T-helper 2 cell treated with Interferon-gamma antibody and Interleukin-4, amounts not matched to agents 5 μg/mL and 100 μg/mL, for 36 hours (primary cell): ENCODE data around the gene TLR1.

ENCODE experiments used
- DNase-seq: peaks from one replicate; pipeline ENCODE4 v3.0.0; 2021; ENCODE audit warnings: low spot score
- H3K27ac Mint-ChIP-seq: one replicate; pipeline ENCODE4 v1.8.0; 2021; ENCODE audit warnings: mild to moderate bottlenecking, mixed read lengths
- H3K27me3 Mint-ChIP-seq: one replicate; pipeline ENCODE4 v1.8.0; 2021; ENCODE audit warnings: low read depth, mixed read lengths
- H3K36me3 Mint-ChIP-seq: one replicate; pipeline ENCODE4 v1.8.0; 2021; ENCODE audit warnings: low read depth, mixed read lengths
- H3K4me1 Mint-ChIP-seq: one replicate; pipeline ENCODE4 v1.8.0; 2021; ENCODE audit warnings: low read depth, mixed read lengths
- H3K4me3 Mint-ChIP-seq: one replicate; pipeline ENCODE4 v1.8.0; 2022; ENCODE audit warnings: mild to moderate bottlenecking, moderate library complexity, mixed read lengths
- H3K9me3 Mint-ChIP-seq: one replicate; pipeline ENCODE4 v1.8.0; 2021; ENCODE audit warnings: mixed read lengths

Gene TLR1

GRCh38 chr4:38804654-38805295 lies at the start of gene TLR1:
TLR1 (minus strand) TSS chr4:38804791; CDS start chr4:38798831, 5,960 bp downstream.
- H3K36me3 Mint-ChIP-seq = peaks cover 29% of the 10 kb centered on the region
- peaks cover 14% of the 10 kb centered on the region for H3K4me1 Mint-ChIP-seq
- peak within 1 kb of the TSS; percentile 87 for H3K27ac Mint-ChIP-seq
- no peaks in the 10 kb centered on the region for H3K27me3 Mint-ChIP-seq
- no peak for DNase-seq
- peaks cover 31% of the 10 kb centered on the region for H3K9me3 Mint-ChIP-seq
- H3K4me3 Mint-ChIP-seq = peak within 1 kb of the TSS; percentile 83

DNA sequence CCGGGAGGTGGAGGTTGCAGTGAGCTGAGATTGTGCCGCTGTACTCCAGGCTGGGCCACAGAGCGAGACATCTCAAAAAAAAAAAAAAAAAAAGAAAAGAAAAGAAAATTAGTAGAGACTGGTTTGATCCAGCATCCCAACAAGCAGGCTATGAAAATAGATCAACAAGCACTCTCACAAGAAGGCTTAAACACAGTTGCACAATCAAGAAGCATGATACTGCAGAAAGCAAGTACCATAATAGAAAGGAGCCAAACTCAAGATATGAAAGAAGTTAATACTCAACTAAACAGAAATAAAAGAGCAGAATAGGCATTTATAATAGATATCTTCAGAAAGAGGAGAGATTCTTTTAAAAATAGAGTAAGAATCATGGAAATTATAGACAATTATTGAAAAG lies 41.4 kb upstream of the TLR1 start:
- Mint-ChIP-seq H3K27me3 (peaks cover 16% of the 10 kb centered on the region), H3K9me3 (peaks cover 15% of the 10 kb centered on the region), H3K4me3 (no peak overlapping the region), H3K27ac (no peak overlapping the region), H3K4me1 (peaks cover 3% of the 10 kb centered on the region), H3K36me3 (no peaks in the 10 kb centered on the region)
- no peak for DNase-seq

GRCh38 chr4:38842994-38843393 lies 38.4 kb upstream of the TLR1 start:
- Mint-ChIP-seq H3K4me3 (no peak overlapping the region), H3K27ac (no peak overlapping the region), H3K9me3 (no peaks in the 10 kb centered on the region), H3K27me3 (peaks cover 16% of the 10 kb centered on the region), H3K36me3 (no peaks in the 10 kb centered on the region), H3K4me1 (peaks cover 9% of the 10 kb centered on the region)
- DNase-seq = no peak

DNA sequence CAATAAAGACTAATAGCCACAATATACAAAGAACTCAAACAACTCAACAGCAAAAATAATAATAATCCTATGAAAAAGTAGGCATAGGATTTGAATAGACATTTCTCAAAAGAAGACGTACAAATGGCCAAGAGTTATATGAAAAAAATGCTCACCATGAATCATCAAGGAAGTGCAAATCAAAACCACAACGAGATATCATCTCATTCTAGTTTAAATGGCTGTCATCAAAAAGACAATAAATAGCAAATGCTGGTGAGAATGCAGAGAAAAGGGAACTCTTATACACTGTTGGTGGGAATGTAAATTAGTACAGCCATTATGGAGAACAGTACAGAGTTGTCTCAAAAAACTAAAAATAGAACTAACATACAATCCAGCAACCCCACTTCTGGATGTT lies 33.3 kb upstream of the TLR1 start:
- H3K4me3 Mint-ChIP-seq = no peak overlapping the region
- peaks cover 10% of the 10 kb centered on the region for H3K27me3 Mint-ChIP-seq
- H3K36me3 Mint-ChIP-seq = peaks cover 4% of the 10 kb centered on the region
- DNase-seq = no peak
- peaks cover 30% of the 10 kb centered on the region for H3K9me3 Mint-ChIP-seq
- no peak overlapping the region for H3K27ac Mint-ChIP-seq
- peaks cover 14% of the 10 kb centered on the region for H3K4me1 Mint-ChIP-seq

GRCh38 chr4:38837334-38837733 lies 32.7 kb upstream of the TLR1 start:
- Mint-ChIP-seq H3K27ac (peak overlapping the region; percentile 9), H3K27me3 (peaks cover 12% of the 10 kb centered on the region), H3K4me1 (peaks cover 14% of the 10 kb centered on the region), H3K9me3 (peaks cover 30% of the 10 kb centered on the region), H3K36me3 (peaks cover 4% of the 10 kb centered on the region), H3K4me3 (no peak overlapping the region)
- DNase-seq = no peak

- peaks cover 14% of the 10 kb centered on the region for H3K4me1 Mint-ChIP-seq
- peaks cover 30% of the 10 kb centered on the region for H3K9me3 Mint-ChIP-seq
- no peak for DNase-seq
- H3K4me3 Mint-ChIP-seq = no peak overlapping the region
- peaks cover 4% of the 10 kb centered on the region for H3K36me3 Mint-ChIP-seq
- no peak overlapping the region for H3K27ac Mint-ChIP-seq
- peaks cover 11% of the 10 kb centered on the region for H3K27me3 Mint-ChIP-seq
These were observed 30.0 kb upstream of the TLR1 start for GRCh38 chr4:38834570-38834969.

GRCh38 chr4:38832624-38833528 lies 28.3 kb upstream of the TLR1 start:
- peaks cover 4% of the 10 kb centered on the region for H3K36me3 Mint-ChIP-seq

GRCh38 chr4:38832206-38832605 lies 27.6 kb upstream of the TLR1 start:
- peaks cover 2% of the 10 kb centered on the region for H3K27me3 Mint-ChIP-seq
- H3K4me3 Mint-ChIP-seq = no peak overlapping the region
- no peaks in the 10 kb centered on the region for H3K4me1 Mint-ChIP-seq
- H3K9me3 Mint-ChIP-seq = peaks cover 30% of the 10 kb centered on the region
- H3K36me3 Mint-ChIP-seq = peaks cover 4% of the 10 kb centered on the region
- DNase-seq = no peak
- H3K27ac Mint-ChIP-seq = no peak overlapping the region

More at GRCh38 chr4:38832624-38833528, 28.3 kb upstream of the TLR1 start:
- no peak overlapping the region for H3K27ac Mint-ChIP-seq
- H3K27me3 Mint-ChIP-seq = peaks cover 4% of the 10 kb centered on the region
- H3K4me3 Mint-ChIP-seq = no peak overlapping the region
- DNase-seq = no peak
- peaks cover 6% of the 10 kb centered on the region for H3K4me1 Mint-ChIP-seq
- H3K9me3 Mint-ChIP-seq = peaks cover 30% of the 10 kb centered on the region

GRCh38 chr4:38831653-38832052 lies 27.1 kb upstream of the TLR1 start:
- Mint-ChIP-seq H3K36me3 (peaks cover 3% of the 10 kb centered on the region), H3K4me1 (no peaks in the 10 kb centered on the region), H3K27me3 (peaks cover 2% of the 10 kb centered on the region), H3K4me3 (no peak overlapping the region), H3K9me3 (peaks cover 26% of the 10 kb centered on the region), H3K27ac (no peak overlapping the region)
- no peak for DNase-seq

DNA sequence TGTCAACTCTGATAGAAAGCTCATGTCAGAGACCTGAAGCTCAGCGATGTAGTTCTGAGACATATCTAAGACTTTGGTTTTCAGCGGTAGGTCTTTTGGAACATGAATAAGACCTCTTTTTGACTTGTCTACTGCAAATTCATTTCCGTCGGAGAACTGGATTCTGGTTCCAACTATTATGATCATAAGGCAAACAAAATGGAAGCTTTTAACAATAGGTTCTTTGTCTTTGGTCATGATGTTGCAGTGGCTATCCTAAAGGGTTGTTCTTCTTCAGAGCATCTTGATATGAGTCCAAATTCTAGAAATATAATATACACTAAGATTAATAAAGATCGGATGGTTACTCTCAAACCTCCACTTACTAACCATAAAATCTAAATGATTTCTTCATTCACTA lies 24.6 kb upstream of the TLR1 start:
- no peak for DNase-seq
- Mint-ChIP-seq H3K27me3 (peaks cover 2% of the 10 kb centered on the region), H3K36me3 (peaks cover 3% of the 10 kb centered on the region), H3K4me1 (no peaks in the 10 kb centered on the region), H3K9me3 (peaks cover 10% of the 10 kb centered on the region), H3K27ac (no peak overlapping the region), H3K4me3 (no peak overlapping the region)

DNA sequence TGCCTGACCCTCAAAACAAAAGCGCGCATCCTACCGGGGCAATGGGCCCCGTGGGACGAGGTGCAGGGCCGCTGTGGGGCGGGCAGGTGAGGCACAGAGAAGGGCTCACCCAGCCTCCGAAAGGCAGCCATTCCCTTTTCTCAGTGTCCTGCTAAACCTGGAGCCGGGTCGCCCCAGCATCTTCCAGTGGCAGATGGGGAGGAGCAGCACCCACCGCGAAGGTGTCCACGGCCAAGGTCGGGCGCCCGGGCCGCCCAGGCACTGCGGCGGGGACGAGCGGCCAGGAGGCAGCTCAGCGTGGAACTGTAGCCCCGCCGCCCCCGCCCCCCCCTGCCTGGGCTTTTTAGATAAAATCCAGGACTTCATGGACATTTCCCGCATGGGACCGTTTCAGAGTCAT lies 19.2 kb upstream of the TLR1 start:
- H3K27me3 Mint-ChIP-seq = no peaks in the 10 kb centered on the region
- DNase-seq = no peak
- H3K9me3 Mint-ChIP-seq = peaks cover 12% of the 10 kb centered on the region
- H3K27ac Mint-ChIP-seq = no peak overlapping the region
- H3K36me3 Mint-ChIP-seq = peaks cover 2% of the 10 kb centered on the region
- H3K4me1 Mint-ChIP-seq = peaks cover 12% of the 10 kb centered on the region
- H3K4me3 Mint-ChIP-seq = no peak overlapping the region

GRCh38 chr4:38822748-38823303 lies 18.2 kb upstream of the TLR1 start:
- Mint-ChIP-seq H3K4me3 (no peak overlapping the region), H3K36me3 (peaks cover 2% of the 10 kb centered on the region), H3K4me1 (peaks cover 12% of the 10 kb centered on the region), H3K9me3 (peaks cover 12% of the 10 kb centered on the region), H3K27ac (no peak overlapping the region), H3K27me3 (no peaks in the 10 kb centered on the region)
- DNase-seq = no peak

- Mint-ChIP-seq H3K36me3 (peaks cover 2% of the 10 kb centered on the region), H3K9me3 (peaks cover 12% of the 10 kb centered on the region), H3K27ac (no peak overlapping the region), H3K4me1 (peaks cover 12% of the 10 kb centered on the region), H3K4me3 (no peak overlapping the region), H3K27me3 (no peaks in the 10 kb centered on the region)
- DNase-seq = no peak
These were observed 17.1 kb upstream of the TLR1 start for GRCh38 chr4:38821739-38822138.
